ENCODE results near the gene PTGES3L. TPM values are rescaled to one million over a fixed set of nuclear protein-coding genes. Genes with fewer than 3 reads are reported as not detected.
"Not testable (repeated sequence)": the region's sequence is repeated elsewhere in the genome, so short reads cannot be mapped to it uniquely, and the experiment has no call there.

The PTGES3L gene
- total RNA-seq, 5 donors from 2014 or later (not counting 1 experiment from before 2014, with no cell fraction given) = 0.25 to 0.44 (median 0.41) TPM; not detected in 2

- ChIA-PET POLR2A (no interaction called here), CTCF (no interaction called here)
- H3K4me1 ChIP-seq (ENCODE audit: control insufficient read depth in 1 of 2, extremely low read depth in 1 of 2, insufficient read depth in 2 of 2, low read length in 2 of 2) = peaks cover 2 to 44% of the 10 kb centered on the region in 2 experiments
- Mint-ChIP-seq H3K27ac (no peak overlapping the region), H3K36me3 (peaks cover 24% of the 10 kb centered on the region), H3K4me3 (no peak overlapping the region), H3K4me1 (peaks cover 24 to 28% (median 27%) of the 10 kb centered on the region in 3 donors), H3K9me3 (no peaks in the 10 kb centered on the region), H3K27me3 (no peaks in the 10 kb centered on the region)
- no peaks in the 10 kb centered on the region for H3K9me3 ChIP-seq
- no peaks in the 10 kb centered on the region for H3K27me3 ChIP-seq (replicated peaks in 1 of 2; ENCODE audit: control insufficient read depth in 2 of 2, extremely low read depth in 1 of 2, insufficient read depth in 2 of 2, low read length in 1 of 2)
- ATAC-seq (replicated peaks in 1 of 4) (no peak), DNase-seq (no peak)
- H3K36me3 ChIP-seq (ENCODE audit: control insufficient read depth in 2 of 2, extremely low read depth in 1 of 2, insufficient read depth in 1 of 2, low read length in 1 of 2) = peaks cover 12 to 44% of the 10 kb centered on the region in 2 donors
- H3K4me3 ChIP-seq (ENCODE audit: control insufficient read depth in 1 of 2, extremely low read depth in 1 of 2, low read length in 1 of 2) = no peak overlapping the region
- WGBS (ENCODE audit: insufficient coverage) = 83% methylated on average over 3 of the region's 5 CpGs
- no peak overlapping the region for H3K27ac ChIP-seq (ENCODE audit: low read length)
Observed at GRCh38 chr17:43003542-43004172, 23.8 kb upstream of the PTGES3L start.

DNA sequence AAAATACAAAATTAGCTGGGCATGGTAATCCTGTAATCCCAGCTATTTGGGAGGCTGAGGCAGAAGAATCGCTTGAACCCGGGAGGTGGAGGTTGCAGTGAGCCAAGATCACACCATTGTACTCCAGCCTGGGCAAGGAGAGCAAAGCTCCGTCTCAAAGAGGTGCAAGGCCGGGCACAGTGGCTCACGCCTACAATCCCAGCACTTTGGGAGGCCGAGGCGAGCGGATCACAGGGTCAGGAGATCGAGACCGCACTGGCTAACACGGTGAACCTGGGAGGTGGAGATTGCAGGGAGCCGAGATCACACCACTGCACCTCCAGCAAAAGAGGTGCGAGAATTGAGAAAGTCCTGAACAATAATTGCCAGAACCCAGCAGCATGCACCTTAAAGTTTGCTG, 21.0 kb upstream of the PTGES3L start:
- H3K27ac Mint-ChIP-seq; H3K9me3 ChIP-seq; DNase-seq; H3K4me3 Mint-ChIP-seq; H3K9me3 Mint-ChIP-seq; H3K27ac ChIP-seq (ENCODE audit: low read length); POLR2A ChIA-PET; H3K27me3 ChIP-seq (replicated peaks in 1 of 2; ENCODE audit: control insufficient read depth in 2 of 2, extremely low read depth in 1 of 2, insufficient read depth in 2 of 2, low read length in 1 of 2); H3K27me3 Mint-ChIP-seq; H3K4me3 ChIP-seq (ENCODE audit: control insufficient read depth in 1 of 2, extremely low read depth in 1 of 2, low read length in 1 of 2); ATAC-seq (replicated peaks in 1 of 4): not testable (repeated sequence)
- CTCF ChIA-PET = interaction anchor here in 1 of 2 donors (0.6 kb wide), 1 partner anchor 335 kb away, joined by 5 read pairs; no protein-coding TSS in a partner anchor
- Histone ChIP-seq H3K36me3 (ENCODE audit: control insufficient read depth in 2 of 2, extremely low read depth in 1 of 2, insufficient read depth in 1 of 2, low read length in 1 of 2) (peaks cover 12 to 44% of the 10 kb centered on the region in 2 donors), H3K4me1 (ENCODE audit: control insufficient read depth in 1 of 2, extremely low read depth in 1 of 2, insufficient read depth in 2 of 2, low read length in 2 of 2) (peaks cover 3 to 27% of the 10 kb centered on the region in 2 experiments)
- Mint-ChIP-seq H3K36me3 (peaks cover 27% of the 10 kb centered on the region), H3K4me1 (peaks cover 24 to 30% (median 26%) of the 10 kb centered on the region in 3 donors)
- 89% methylated on average over 10 of the region's 13 CpGs for WGBS (ENCODE audit: insufficient coverage)

DNA sequence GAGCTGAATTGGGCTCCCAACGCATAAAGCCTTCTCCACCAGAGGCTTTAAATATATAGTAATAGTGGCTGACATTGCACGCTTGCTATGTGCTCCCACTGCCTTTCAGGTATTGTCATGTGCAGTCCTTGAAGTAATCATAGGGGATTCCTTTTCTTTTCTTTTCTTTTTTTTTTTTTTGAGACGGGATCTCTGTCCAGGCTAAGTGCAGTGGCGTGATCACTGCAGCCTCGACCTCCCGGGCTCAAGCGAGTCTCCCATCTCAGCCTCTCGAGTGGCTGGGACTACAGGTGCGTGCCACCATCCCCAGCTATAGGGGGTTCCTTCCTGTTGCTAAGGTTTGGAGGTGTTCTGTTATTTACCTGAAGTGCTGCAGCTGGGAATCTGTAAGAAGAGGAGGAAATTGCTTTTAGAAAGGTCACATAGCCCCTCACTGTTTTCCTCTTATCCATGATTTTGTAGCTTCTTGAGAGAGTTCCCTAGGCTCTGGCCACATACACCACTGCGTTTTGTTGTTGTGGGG, 19.2 kb upstream of the PTGES3L start:
- Mint-ChIP-seq H3K36me3 (peaks cover 27% of the 10 kb centered on the region), H3K4me3 (peak overlapping the region; percentile 90 to 97 (median 92)), H3K9me3 (no peaks in the 10 kb centered on the region), H3K27me3 (no peaks in the 10 kb centered on the region), H3K27ac (peak overlapping the region; percentile 88 to 98), H3K4me1 (peaks cover 24 to 30% (median 26%) of the 10 kb centered on the region in 3 donors)
- Histone ChIP-seq H3K27ac (ENCODE audit: low read length) (peak overlapping the region; percentile 94), H3K36me3 (ENCODE audit: control insufficient read depth in 2 of 2, extremely low read depth in 1 of 2, insufficient read depth in 1 of 2, low read length in 1 of 2) (peaks cover 12 to 44% of the 10 kb centered on the region in 2 donors), H3K9me3 (no peaks in the 10 kb centered on the region), H3K4me1 (ENCODE audit: control insufficient read depth in 1 of 2, extremely low read depth in 1 of 2, insufficient read depth in 2 of 2, low read length in 2 of 2) (peaks cover 3 to 27% of the 10 kb centered on the region in 2 experiments), H3K27me3 (replicated peaks in 1 of 2; ENCODE audit: control insufficient read depth in 2 of 2, extremely low read depth in 1 of 2, insufficient read depth in 2 of 2, low read length in 1 of 2) (no peaks in the 10 kb centered on the region), H3K4me3 (ENCODE audit: control insufficient read depth in 1 of 2, extremely low read depth in 1 of 2, low read length in 1 of 2) (peak overlapping the region; percentile 72 to 80)
- DNase-seq (no peak), ATAC-seq (replicated peaks in 1 of 4) (no peak)
- WGBS (ENCODE audit: insufficient coverage) = 0% methylated on average over 5 of the region's 10 CpGs
- ChIA-PET POLR2A (interaction anchor here in 1 of 2 donors (1.2 to 2.7 kb wide), 4 partner anchors 8 to 369 kb away, joined by 3 to 14 read pairs (median 7); partner anchors contain the start of genes IFI35 and RND2), CTCF (interaction anchor here in 1 of 2 donors (1.5 to 2.9 kb wide), 5 partner anchors 8 to 485 kb away, joined by 10 to 18 read pairs (median 12); partner anchors contain the start of genes DHX8, IFI35 and VAT1)

GRCh38 chr17:42997984-42998938, 18.4 kb upstream of the PTGES3L start, which contains the start of gene RPL27:
Gene RPL27, plus strand, starts transcription at chr17:42998419. Its CDS starts 332 bp downstream, at chr17:42998751.
- Histone ChIP-seq H3K27me3 (replicated peaks in 1 of 2; ENCODE audit: control insufficient read depth in 2 of 2, extremely low read depth in 1 of 2, insufficient read depth in 2 of 2, low read length in 1 of 2) (no peaks in the 10 kb centered on the region), H3K27ac (ENCODE audit: low read length) (peak within 1 kb of the TSS; percentile 94), H3K4me1 (ENCODE audit: control insufficient read depth in 1 of 2, extremely low read depth in 1 of 2, insufficient read depth in 2 of 2, low read length in 2 of 2) (peaks cover 3 to 27% of the 10 kb centered on the region in 2 experiments), H3K4me3 (ENCODE audit: control insufficient read depth in 1 of 2, extremely low read depth in 1 of 2, low read length in 1 of 2) (peak within 1 kb of the TSS; percentile 72 to 80), H3K9me3 (no peaks in the 10 kb centered on the region), H3K36me3 (ENCODE audit: control insufficient read depth in 2 of 2, extremely low read depth in 1 of 2, insufficient read depth in 1 of 2, low read length in 1 of 2) (peaks cover 10 to 38% of the 10 kb centered on the region in 2 donors)
- peak; percentile 94 to 100 (median 98) for DNase-seq
- Mint-ChIP-seq H3K27me3 (no peaks in the 10 kb centered on the region), H3K4me1 (peaks cover 24 to 30% (median 26%) of the 10 kb centered on the region in 3 donors), H3K9me3 (no peaks in the 10 kb centered on the region), H3K27ac (peak within 1 kb of the TSS; percentile 88 to 98), H3K36me3 (peaks cover 25% of the 10 kb centered on the region), H3K4me3 (peak within 1 kb of the TSS; percentile 90 to 97 (median 92))
- ChIA-PET CTCF (interaction anchor here (0.5 to 2.9 kb wide), 20 partner anchors 8 to 486 kb away, joined by 3 to 18 read pairs (median 6); partner anchors contain the start of genes AARSD1 (in 1 of the 2), BECN1 (in 1 of the 2), DHX8 (in 1 of the 2) and IFI35 (in 1 of the 2)), POLR2A (interaction anchor here in 1 of 2 donors (0.6 to 2.7 kb wide), 13 partner anchors 9 to 487 kb away, joined by 3 to 14 read pairs (median 4); partner anchors contain the start of genes BRCA1, IFI35, NBR1 and RND2)
- ATAC-seq (replicated peaks in 1 of 4) = peak; percentile 94 to 97 (median 95)
- WGBS (ENCODE audit: insufficient coverage) = under 1% methylated on average over 43 of the region's 49 CpGs

- peaks cover 3 to 27% of the 10 kb centered on the region in 2 experiments for H3K4me1 ChIP-seq (ENCODE audit: control insufficient read depth in 1 of 2, extremely low read depth in 1 of 2, insufficient read depth in 2 of 2, low read length in 2 of 2)
- no peaks in the 10 kb centered on the region for H3K27me3 Mint-ChIP-seq
- peaks cover 22% of the 10 kb centered on the region for H3K36me3 Mint-ChIP-seq
- no peaks in the 10 kb centered on the region for H3K9me3 Mint-ChIP-seq
- H3K9me3 ChIP-seq = no peaks in the 10 kb centered on the region
- peak overlapping the region; percentile 90 to 97 (median 92) for H3K4me3 Mint-ChIP-seq
- peak overlapping the region; percentile 88 to 98 for H3K27ac Mint-ChIP-seq
- peaks cover 12 to 37% of the 10 kb centered on the region in 2 donors for H3K36me3 ChIP-seq (ENCODE audit: control insufficient read depth in 2 of 2, extremely low read depth in 1 of 2, insufficient read depth in 1 of 2, low read length in 1 of 2)
- ChIA-PET POLR2A (interaction anchor here in 1 of 2 donors (0.6 to 2.7 kb wide), 12 partner anchors 9 to 391 kb away, joined by 3 to 14 read pairs (median 4); partner anchors contain the start of genes BRCA1, IFI35, NBR1 and RND2), CTCF (interaction anchor here (0.5 to 2.9 kb wide), 16 partner anchors 9 to 486 kb away, joined by 3 to 18 read pairs (median 7); partner anchors contain the start of genes AARSD1 (in 1 of the 2), BECN1 (in 1 of the 2), DHX8 (in 1 of the 2) and IFI35 (in 1 of the 2))
- DNase-seq (no peak), ATAC-seq (replicated peaks in 1 of 4) (no peak)
- H3K27me3 ChIP-seq (replicated peaks in 1 of 2; ENCODE audit: control insufficient read depth in 2 of 2, extremely low read depth in 1 of 2, insufficient read depth in 2 of 2, low read length in 1 of 2) = no peaks in the 10 kb centered on the region
- peak overlapping the region; percentile 94 for H3K27ac ChIP-seq (ENCODE audit: low read length)
- 20% methylated on average over 1 of the region's 5 CpGs for WGBS (ENCODE audit: insufficient coverage)
- H3K4me1 Mint-ChIP-seq = peaks cover 24 to 30% (median 26%) of the 10 kb centered on the region in 3 donors
- peak overlapping the region in 1 of 2 donors; percentile 8 for H3K4me3 ChIP-seq (ENCODE audit: control insufficient read depth in 1 of 2, extremely low read depth in 1 of 2, low read length in 1 of 2)
Observed at GRCh38 chr17:42997390-42997983, 17.6 kb upstream of the PTGES3L start.
